Heart right ventricle (tissue), 16 donors: ENCODE data around the gene PRTN3. TPM values are rescaled to one million over a fixed set of nuclear protein-coding genes. Genes with fewer than 3 reads are reported as not detected.

Experiments used
- ATAC-seq, 8 donors: fragments of 200-7000 bp; cut with Tn5 transposase; one replicate each; pipeline ENCODE4 v1.9.1; 2020; ENCODE audit warnings: mild to moderate bottlenecking in 8 of 8, moderate library complexity in 8 of 8, moderate number of reproducible peaks in 1 of 8
- DNase-seq, 2 donors: peaks; one replicate each; pipeline ENCODE4 v3.0.0-alpha.2; 2020
- H3K27ac ChIP-seq, 10 donors: fragments of 200-600 bp; sonication (generic) in 2 of 10; one replicate each; pipeline versions ENCODE4 v1.5.0 to v1.8.0; 2020 to 2022; ENCODE audit warnings: mild to moderate bottlenecking in 3 of 10
- H3K27me3 ChIP-seq, 7 donors: fragments of 200-600 bp; one replicate each; pipeline ENCODE4 v1.8.0; 2021 to 2022; ENCODE audit warnings: mild to moderate bottlenecking in 2 of 7
- H3K36me3 ChIP-seq, 9 donors: fragments of 200-600 bp; sonication (generic) in 1 of 9; one replicate each; pipeline versions ENCODE4 v1.5.0 to v1.8.0; 2020 to 2022; ENCODE audit warnings: mild to moderate bottlenecking in 2 of 9
- H3K4me1 ChIP-seq, 9 donors: fragments of 200-600 bp; sonication (generic) in 1 of 9; one replicate each; pipeline versions ENCODE4 v1.5.0 to v1.8.0; 2020 to 2022; ENCODE audit warnings: mild to moderate bottlenecking in 4 of 9
- H3K4me3 ChIP-seq, 10 donors: fragments of 200-600 bp; sonication (generic) in 2 of 10; one replicate each; pipeline versions ENCODE4 v1.5.0 to v1.8.0; 2020 to 2022; ENCODE audit warnings: mild to moderate bottlenecking in 7 of 10, moderate library complexity in 2 of 10
- H3K9me3 ChIP-seq, 11 donors: fragments of 200-600 bp in 10 of 11; sonication (generic) in 2 of 11; one replicate each; pipeline versions ENCODE4 v1.5.0 to v1.8.0; 2013 to 2022; ENCODE audit warnings: mild to moderate bottlenecking in 2 of 11, control low read depth in 1 of 11, moderate library complexity in 1 of 11
- CTCF ChIP-seq, 9 donors: fragments of 200-600 bp; sonication (generic) in 2 of 9; IDR thresholded peaks; one replicate each; pipeline versions ENCODE4 v1.5.0 to v1.8.0; 2021 to 2022; ENCODE audit warnings: antibody characterized with exemption in 9 of 9, mild to moderate bottlenecking in 5 of 9, moderate library complexity in 1 of 9
- WGBS, 2 donors: extraction: QIAGEN DNeasy Blood & Tissue Kit; methylation state at CpG; one replicate each; pipeline ENCODE4 v1.1.7; 2013; ENCODE audit warnings: inconsistent platforms in 1 of 2; 5-methylcytosine and 5-hydroxymethylcytosine counted together
- intact Hi-C, 10 donors: fragments of 100-400 bp; cut with DNase I; formaldehyde crosslinking; loops; one replicate each; pipeline versions ENCODE4 v1.11.1 to v1.14.2; 2022
- microRNA-seq, 2 donors: library from miRNA; unstranded; fragments of <30 nt; microRNA quantifications; one replicate each; pipeline ENCODE4 v1.2.0, GENCODE V29; 2021
- polyA plus RNA-seq, 2 donors: library from polyadenylated mRNA; stranded (reverse); fragments of 200-250 nt; gene quantifications; one replicate each; pipeline ENCODE4 v1.2.3, GENCODE V29; 2013
- total RNA-seq, 10 donors: library from RNA; stranded (reverse); fragmentation: NEBNext Ultra II Directional in 3 of 10; extraction: Animal tissue kit (Norgen Biotek cat#: 25700) in 3 of 10; gene quantifications; one replicate each; pipeline versions ENCODE4 v1.2.1 to v1.2.4, GENCODE V29; 2021 to 2023
- donor health status: Arrhythmogenic right ventricular cardiomyopathy.
- donor health status: ischemic (EF 13 %, LVEDD 7.1; RV severe dilation, severe dysfunction).
- donor health status: healthy with polysubstance abuse.
- donor health status: DM: no; HTN: yes; CAD: no.
- donor health status: DM: no; HTN: no; CAD: no.
- donor health status: ischemic (EF 25% LVEDD 6.9; RV normal size, moderate dysfunction).
- donor health status: ischemic (EF 25% LVEDD 5.7; RV mildly dilated, moderate dysfunction).
- donor health status: healthy.
- donor health status: DM: yes; HTN: yes; CAD: no.
- donor health status: Ischemic cardiomyopathy.
- donor health status: ischemic (EF 35%, LVEDD 5.7; RV mildly dilated, moderate dysfunction).
- donor health status: nonischemic (EF 11% LVEDD 7.7; RV severe dilation, severe dysfunction).
- donor health status: DM: yes; HTN: yes; CAD: no.
- donor health status: PGD.
- donor health status: ischemic (EF 29% LVEDD 5.4; RV normal size, mild dysfunction).
- donor health status: nonischemic (EF 23%, LVEDD 6.1; RV moderate dilation, normal function).

PRTN3 gene
- total and polyA plus RNA-seq, 12 donors = 0.12 TPM; not detected in 11

- 92% methylated on average over 26 of the region's 26 CpGs for WGBS, 2 donors
- intact Hi-C loops = no loop called here
- H3K4me1 ChIP-seq = peaks cover 0 to 8% (median 0%) of the 10 kb centered on the region in 9 donors
- DNase-seq (no peak), ATAC-seq (no peak)
- H3K27ac ChIP-seq = no peak overlapping the region
- H3K4me3 ChIP-seq = no peak overlapping the region
- TF ChIP-seq CTCF (IDR thresholded peaks at IDR 0.05) = no peak
- H3K9me3 ChIP-seq = no peaks in the 10 kb centered on the region
- H3K36me3 ChIP-seq = peaks cover 0 to 54% (median 0%) of the 10 kb centered on the region in 9 donors
- no peaks in the 10 kb centered on the region for H3K27me3 ChIP-seq
Observed at GRCh38 chr19:897442-898039, 56.7 kb downstream of the PRTN3 start.

Small RNAs within 50 kb of the gene (microRNA-seq; reads per million reads assigned to microRNA genes)
- gene MIR3187 (0.60 to 1.0 reads per million in 2 donors), gene MIR4745 (0.51 to 0.60 reads per million in 2 donors)

Other genes with a start within 250 kb of the PRTN3 start
- 10 to 100 TPM; 37.2 to 61.7 (median 45.3) TPM for gene POLRMT, start 207.5 kb upstream of the PRTN3 start, total RNA-seq
- gene POLRMT, start 207.5 kb upstream of the PRTN3 start, polyA plus RNA-seq = 100 to 1,000 TPM in 1 of 2 donors, 10 to 100 TPM in 1; 43.2 to 159 TPM
- under 1 TPM in 5 of 10 donors, not detected in 5; 0.20 to 0.36 (median 0.30) TPM for gene FGF22, start 201.1 kb upstream of the PRTN3 start, total RNA-seq
- gene FGF22, start 201.1 kb upstream of the PRTN3 start, polyA plus RNA-seq = under 1 TPM; 0.16 to 0.44 TPM
- 10 to 100 TPM; 20.3 to 43.6 (median 22.5) TPM for gene RNF126, start 177.8 kb upstream of the PRTN3 start, total RNA-seq
- 10 to 100 TPM; 27.1 to 46.1 TPM for gene RNF126, start 177.8 kb upstream of the PRTN3 start, polyA plus RNA-seq
- gene FSTL3, start 164.6 kb upstream of the PRTN3 start, total RNA-seq = 100 to 1,000 TPM in 3 of 10 donors, 10 to 100 TPM in 7; 33.4 to 153 (median 77.3) TPM
- gene FSTL3, start 164.6 kb upstream of the PRTN3 start, polyA plus RNA-seq = 100 to 1,000 TPM; 118 to 279 TPM
- gene PRSS57, start 145.5 kb upstream of the PRTN3 start, total RNA-seq = not detected
- under 1 TPM in 1 of 2 donors, not detected in 1; 0.06 TPM for gene PRSS57, start 145.5 kb upstream of the PRTN3 start, polyA plus RNA-seq
- 10 to 100 TPM; 12.5 to 33.0 (median 17.7) TPM for gene PALM, start 132.1 kb upstream of the PRTN3 start, total RNA-seq
- gene PALM, start 132.1 kb upstream of the PRTN3 start, polyA plus RNA-seq = 10 to 100 TPM; 18.9 to 36.7 TPM
- gene MISP, start 89.9 kb upstream of the PRTN3 start, total RNA-seq = not detected
- gene MISP, start 89.9 kb upstream of the PRTN3 start, polyA plus RNA-seq = under 1 TPM in 1 of 2 donors, not detected in 1; 0.01 TPM
- 100 to 1,000 TPM in 1 of 10 donors, 10 to 100 TPM in 9; 46.2 to 106 (median 56.8) TPM for gene PTBP1, start 43.5 kb upstream of the PRTN3 start, total RNA-seq
- 10 to 100 TPM; 48.2 to 74.3 TPM for gene PTBP1, start 43.5 kb upstream of the PRTN3 start, polyA plus RNA-seq
- gene PLPPR3, start 19.0 kb upstream of the PRTN3 start, total RNA-seq = not detected
- not detected for gene PLPPR3, start 19.0 kb upstream of the PRTN3 start, polyA plus RNA-seq
- gene AZU1, start 13.2 kb upstream of the PRTN3 start, total RNA-seq = 1 to 10 TPM in 1 of 10 donors, not detected in 9; 1.7 TPM
- under 1 TPM in 1 of 2 donors, not detected in 1; 0.06 TPM for gene AZU1, start 13.2 kb upstream of the PRTN3 start, polyA plus RNA-seq
- gene ELANE, start 11.3 kb downstream of the PRTN3 start, total RNA-seq = 1 to 10 TPM in 3 of 10 donors, under 1 TPM in 4, not detected in 3; 0.26 to 2.8 (median 0.76) TPM
- gene ELANE, start 11.3 kb downstream of the PRTN3 start, polyA plus RNA-seq = 1 to 10 TPM; 3.0 to 5.4 TPM
- 100 to 1,000 TPM in 4 of 10 donors, 10 to 100 TPM in 6; 21.1 to 326 (median 72.5) TPM for gene CFD, start 18.7 kb downstream of the PRTN3 start, total RNA-seq
- 100 to 1,000 TPM; 567 to 583 TPM for gene CFD, start 18.7 kb downstream of the PRTN3 start, polyA plus RNA-seq
- gene MED16, start 52.2 kb downstream of the PRTN3 start, total RNA-seq = 10 to 100 TPM; 17.6 to 37.4 (median 26.2) TPM
- 10 to 100 TPM; 31.0 to 42.9 TPM for gene MED16, start 52.2 kb downstream of the PRTN3 start, polyA plus RNA-seq
- not detected for gene RNU6-9, start 52.5 kb downstream of the PRTN3 start, total RNA-seq
- not detected for gene RNU6-9, start 52.5 kb downstream of the PRTN3 start, polyA plus RNA-seq
- gene R3HDM4, start 72.2 kb downstream of the PRTN3 start, total RNA-seq = 10 to 100 TPM; 16.3 to 30.6 (median 19.9) TPM
- 10 to 100 TPM; 34.5 to 49.8 TPM for gene R3HDM4, start 72.2 kb downstream of the PRTN3 start, polyA plus RNA-seq
- gene KISS1R, start 76.3 kb downstream of the PRTN3 start, total RNA-seq = not detected
- not detected for gene KISS1R, start 76.3 kb downstream of the PRTN3 start, polyA plus RNA-seq
- gene ARID3A, start 85.0 kb downstream of the PRTN3 start, total RNA-seq = 10 to 100 TPM in 1 of 10 donors, 1 to 10 TPM in 9; 3.0 to 11.7 (median 5.3) TPM
- gene ARID3A, start 85.0 kb downstream of the PRTN3 start, polyA plus RNA-seq = 1 to 10 TPM; 3.7 to 4.2 TPM
- 10 to 100 TPM; 17.3 to 25.0 (median 20.3) TPM for gene WDR18, start 143.3 kb downstream of the PRTN3 start, total RNA-seq
- gene WDR18, start 143.3 kb downstream of the PRTN3 start, polyA plus RNA-seq = 10 to 100 TPM; 44.0 to 66.4 TPM
- under 1 TPM in 3 of 10 donors, not detected in 7; 0.08 to 0.10 (median 0.09) TPM for gene GRIN3B, start 159.4 kb downstream of the PRTN3 start, total RNA-seq
- under 1 TPM in 1 of 2 donors, not detected in 1; 0.01 TPM for gene GRIN3B, start 159.4 kb downstream of the PRTN3 start, polyA plus RNA-seq
- gene TMEM259, start 180.1 kb downstream of the PRTN3 start, total RNA-seq = 100 to 1,000 TPM in 8 of 10 donors, 10 to 100 TPM in 2; 94.3 to 141 (median 111) TPM
- gene TMEM259, start 180.1 kb downstream of the PRTN3 start, polyA plus RNA-seq = 100 to 1,000 TPM; 144 to 289 TPM
- not detected for gene RNU6-2, start 180.5 kb downstream of the PRTN3 start, total RNA-seq
- not detected for gene RNU6-2, start 180.5 kb downstream of the PRTN3 start, polyA plus RNA-seq
- gene CNN2, start 185.6 kb downstream of the PRTN3 start, total RNA-seq = 100 to 1,000 TPM in 2 of 10 donors, 10 to 100 TPM in 8; 33.0 to 117 (median 63.5) TPM
- 10 to 100 TPM; 49.0 to 61.2 TPM for gene CNN2, start 185.6 kb downstream of the PRTN3 start, polyA plus RNA-seq
- 10 to 100 TPM in 1 of 10 donors, 1 to 10 TPM in 9; 4.3 to 18.1 (median 5.6) TPM for gene ABCA7, start 199.1 kb downstream of the PRTN3 start, total RNA-seq
- 10 to 100 TPM in 1 of 2 donors, 1 to 10 TPM in 1; 2.7 to 23.4 TPM for gene ABCA7, start 199.1 kb downstream of the PRTN3 start, polyA plus RNA-seq
- 10 to 100 TPM in 1 of 10 donors, 1 to 10 TPM in 9; 1.9 to 27.4 (median 4.1) TPM for gene ARHGAP45, start 226.2 kb downstream of the PRTN3 start, total RNA-seq
- 1 to 10 TPM; 4.4 to 8.6 TPM for gene ARHGAP45, start 226.2 kb downstream of the PRTN3 start, polyA plus RNA-seq